Upper lobe of left lung (tissue), 6 donors: ENCODE results near the gene COL11A2. TPM values are rescaled to one million over a fixed set of nuclear protein-coding genes. Genes with fewer than 3 reads are reported as not detected.

ENCODE experiments used
- ATAC-seq, 2 donors: fragments of 200-7000 bp; cut with Tn5 transposase; one replicate each; pipeline ENCODE4 v1.9.1; 2022; ENCODE audit warnings: mild to moderate bottlenecking in 2 of 2, moderate library complexity in 2 of 2; ENCODE audit not compliant: low FRiP score in 2 of 2
- DNase-seq, 2 donors: peaks; one replicate each; pipeline ENCODE4 v3.0.0-alpha.2; 2019 to 2020
- H3K27ac ChIP-seq, 4 donors: fragments of 200-600 bp; sonication (generic); one replicate each; pipeline ENCODE4 v1.5.1; 2016 to 2019
- H3K27me3 ChIP-seq, 4 donors: fragments of 200-600 bp; sonication (generic); one replicate each; pipeline ENCODE4 v1.5.1; 2017 to 2019
- H3K36me3 ChIP-seq, 4 donors: fragments of 200-600 bp; sonication (generic); one replicate each; pipeline ENCODE4 v1.5.1; 2016 to 2019
- H3K4me1 ChIP-seq, 4 donors: fragments of 200-600 bp; sonication (generic); one replicate each; pipeline ENCODE4 v1.5.1; 2018 to 2019
- H3K4me3 ChIP-seq, 4 donors: fragments of 200-600 bp; sonication (generic); one replicate each; pipeline ENCODE4 v1.5.1; 2017 to 2019; ENCODE audit warnings: mild to moderate bottlenecking in 2 of 4, moderate library complexity in 1 of 4
- H3K9me3 ChIP-seq, 4 donors: fragments of 200-600 bp; sonication (generic); one replicate each; pipeline ENCODE4 v1.5.1; 2018 to 2019
- EP300 ChIP-seq, 4 donors: sonication (generic); formaldehyde crosslinking; IDR thresholded peaks; one replicate each; pipeline ENCODE4 v1.5.1; 2017; ENCODE audit warnings: antibody characterized with exemption in 4 of 4, control low read depth in 2 of 4
- POLR2A ChIP-seq, 4 donors: fragments of 450-650 bp; IDR thresholded peaks; one replicate each; pipeline ENCODE4 v1.5.1; 2016 to 2017; ENCODE audit warnings: antibody characterized with exemption in 4 of 4, mild to moderate bottlenecking in 2 of 4
- POLR2AphosphoS5 ChIP-seq, 2 donors: sonication (generic); formaldehyde crosslinking; IDR thresholded peaks; one replicate each; pipeline ENCODE4 v1.5.1; 2017; ENCODE audit warnings: antibody characterized with exemption in 2 of 2
- WGBS, 2 donors: methylation state at CpG; one replicate each; pipeline ENCODE4 v1.1.5; 2017 to 2018; 5-methylcytosine and 5-hydroxymethylcytosine counted together
- total RNA-seq, 6 donors: library from RNA; depleted of rRNA in 4 of 6; stranded (reverse); fragments of >200 nt in 4 of 6; gene quantifications; one replicate each; pipeline versions ENCODE4 v1.1.0 to v1.2.1, GENCODE V29; 2016 to 2021
- TF ChIP-seq, protein P1 (sequence below), 6 experiments: fragments of 450-650 bp in 4 of 6; fragments of 200-600 bp in 2 of 6; sonication (generic) in 2 of 6; IDR thresholded peaks; one replicate each; pipeline ENCODE4 v1.5.1; 2016 to 2019; ENCODE audit warnings: antibody characterized with exemption in 6 of 6
- donor health status: DM: no; HTN: no; CAD: no; lungs with moderate emphysema.
- donor health status: DM: no; HTN: yes; CAD: no; lungs with severe emphysema.

Gene COL11A2
- total RNA-seq, 6 donors from 2014 or later = 0.20 to 2.1 (median 0.74) TPM

DNA sequence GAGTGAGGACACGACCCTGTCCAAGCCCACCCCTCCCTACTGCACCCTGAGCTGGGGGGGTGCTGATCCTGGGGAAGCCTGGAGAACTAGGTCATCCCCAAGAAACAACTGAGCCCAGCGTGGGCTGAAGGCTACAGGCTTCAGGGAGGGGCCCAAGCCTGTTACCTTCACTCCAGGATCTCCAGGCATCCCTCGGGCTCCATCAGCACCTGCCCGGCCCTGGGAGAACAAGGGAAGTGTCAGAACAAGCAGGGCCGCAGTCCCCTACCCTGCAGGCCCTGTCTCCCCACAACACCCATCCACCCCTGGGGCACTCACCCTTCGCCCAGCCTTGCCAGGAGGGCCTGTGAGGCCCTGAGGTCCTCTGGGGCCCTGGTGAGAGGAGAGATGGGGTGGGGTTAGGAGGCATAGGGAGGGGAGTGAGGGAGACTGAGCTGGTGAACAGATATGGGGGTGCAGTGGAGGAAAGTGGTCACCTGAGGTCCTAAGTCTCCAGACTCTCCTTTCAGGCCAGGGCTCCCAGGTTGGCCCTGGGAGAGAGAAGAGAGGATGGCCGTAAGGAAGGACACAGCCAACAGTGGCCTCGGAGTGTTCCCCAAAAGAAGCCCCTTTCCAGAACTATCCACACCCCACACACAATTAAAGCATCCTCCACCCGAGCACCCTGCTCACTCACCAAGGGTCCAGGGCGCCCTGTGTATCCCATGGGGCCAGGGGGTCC is 13.4 kb downstream of the COL11A2 start:
- no peaks in the 10 kb centered on the region for H3K9me3 ChIP-seq
- DNase-seq (peak in 1 of 2 donors; percentile 36), ATAC-seq (no peak)
- H3K4me1 ChIP-seq = peaks cover 0 to 6% (median 5%) of the 10 kb centered on the region in 4 donors
- no peaks in the 10 kb centered on the region for H3K27me3 ChIP-seq
- 79 to 89% methylated on average over 4 to 10 of the region's 10 CpGs for WGBS, 2 donors
- no peak overlapping the region for H3K27ac ChIP-seq
- TF ChIP-seq POLR2A (IDR thresholded peaks at IDR 0.05) = no peak
- H3K4me3 ChIP-seq = no peak overlapping the region
- H3K36me3 ChIP-seq = no peaks in the 10 kb centered on the region

DNA sequence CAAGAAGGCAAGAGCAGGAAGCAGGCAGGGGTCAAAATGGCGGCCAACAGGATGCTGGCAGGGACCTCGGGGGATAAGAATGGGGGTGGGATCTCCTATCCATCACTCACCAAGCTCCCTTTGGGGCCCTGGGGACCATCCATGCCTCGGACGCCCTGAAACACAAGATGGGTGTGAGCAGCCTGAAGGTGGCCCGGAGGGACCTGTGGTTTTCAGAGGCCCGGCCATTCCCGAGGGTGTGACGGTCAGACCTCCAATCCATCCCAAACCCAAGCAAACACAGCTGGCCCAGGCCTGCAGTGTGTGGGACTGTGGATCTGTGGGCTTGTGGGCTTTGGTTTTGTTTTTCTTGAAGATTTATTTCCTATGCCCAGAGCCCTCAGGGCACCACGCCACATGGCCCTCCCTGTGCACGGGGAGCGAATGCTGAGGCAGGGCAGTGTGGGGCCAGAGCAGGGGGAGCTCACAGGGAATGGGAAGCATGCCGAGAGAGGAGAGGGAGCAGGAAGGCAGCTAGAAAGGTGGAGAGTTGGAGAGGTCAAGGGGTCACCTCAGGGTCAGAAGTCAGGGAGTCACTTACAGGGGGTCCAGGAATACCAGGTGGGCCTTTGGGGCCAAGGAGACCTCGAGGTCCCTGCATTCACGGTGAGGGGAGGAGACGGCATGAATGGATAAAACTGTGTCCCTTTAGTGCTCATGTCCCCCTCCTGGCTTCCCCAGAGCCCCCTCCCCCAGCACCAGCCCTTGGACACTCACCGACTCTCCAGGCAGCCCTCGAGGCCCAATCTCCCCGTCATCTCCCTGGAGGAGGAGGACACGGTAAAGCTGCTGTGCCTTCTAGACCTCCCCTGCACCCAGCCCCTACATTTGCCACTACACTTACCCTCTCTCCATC is 14.5 kb downstream of the COL11A2 start:
- ATAC-seq (no peak), DNase-seq (peak in 1 of 2 donors; percentile 39)
- H3K4me3 ChIP-seq = no peak overlapping the region
- H3K36me3 ChIP-seq = no peaks in the 10 kb centered on the region
- no peaks in the 10 kb centered on the region for H3K9me3 ChIP-seq
- TF ChIP-seq EP300 (IDR thresholded peaks at IDR 0.05) = no peak
- TF ChIP-seq POLR2AphosphoS5 (IDR thresholded peaks at IDR 0.05) = no peak
- TF ChIP-seq, protein P1, sequence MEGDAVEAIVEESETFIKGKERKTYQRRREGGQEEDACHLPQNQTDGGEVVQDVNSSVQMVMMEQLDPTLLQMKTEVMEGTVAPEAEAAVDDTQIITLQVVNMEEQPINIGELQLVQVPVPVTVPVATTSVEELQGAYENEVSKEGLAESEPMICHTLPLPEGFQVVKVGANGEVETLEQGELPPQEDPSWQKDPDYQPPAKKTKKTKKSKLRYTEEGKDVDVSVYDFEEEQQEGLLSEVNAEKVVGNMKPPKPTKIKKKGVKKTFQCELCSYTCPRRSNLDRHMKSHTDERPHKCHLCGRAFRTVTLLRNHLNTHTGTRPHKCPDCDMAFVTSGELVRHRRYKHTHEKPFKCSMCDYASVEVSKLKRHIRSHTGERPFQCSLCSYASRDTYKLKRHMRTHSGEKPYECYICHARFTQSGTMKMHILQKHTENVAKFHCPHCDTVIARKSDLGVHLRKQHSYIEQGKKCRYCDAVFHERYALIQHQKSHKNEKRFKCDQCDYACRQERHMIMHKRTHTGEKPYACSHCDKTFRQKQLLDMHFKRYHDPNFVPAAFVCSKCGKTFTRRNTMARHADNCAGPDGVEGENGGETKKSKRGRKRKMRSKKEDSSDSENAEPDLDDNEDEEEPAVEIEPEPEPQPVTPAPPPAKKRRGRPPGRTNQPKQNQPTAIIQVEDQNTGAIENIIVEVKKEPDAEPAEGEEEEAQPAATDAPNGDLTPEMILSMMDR (IDR thresholded peaks at IDR 0.05) = no peak
- no peak for TF ChIP-seq POLR2A (IDR thresholded peaks at IDR 0.05)
- H3K27me3 ChIP-seq = no peaks in the 10 kb centered on the region
- H3K27ac ChIP-seq = no peak overlapping the region
- 77 to 89% methylated on average over 13 to 19 of the region's 19 CpGs for WGBS, 2 donors
- H3K4me1 ChIP-seq = no peaks in the 10 kb centered on the region

- TF ChIP-seq POLR2A (IDR thresholded peaks at IDR 0.05) (no peak), POLR2AphosphoS5 (IDR thresholded peaks at IDR 0.05) (no peak), EP300 (IDR thresholded peaks at IDR 0.05) (no peak)
- TF ChIP-seq, protein P1 (IDR thresholded peaks at IDR 0.05) = no peak
- 84 to 100% methylated on average over 2 to 7 of the region's 7 CpGs for WGBS, 2 donors
- Histone ChIP-seq H3K4me3 (no peak overlapping the region), H3K27ac (no peak overlapping the region), H3K36me3 (no peaks in the 10 kb centered on the region), H3K27me3 (no peaks in the 10 kb centered on the region), H3K4me1 (no peaks in the 10 kb centered on the region), H3K9me3 (no peaks in the 10 kb centered on the region)
- ATAC-seq (no peak), DNase-seq (no peak)
These were observed 15.4 kb downstream of the COL11A2 start for GRCh38 chr6:33176906-33177305.

DNA sequence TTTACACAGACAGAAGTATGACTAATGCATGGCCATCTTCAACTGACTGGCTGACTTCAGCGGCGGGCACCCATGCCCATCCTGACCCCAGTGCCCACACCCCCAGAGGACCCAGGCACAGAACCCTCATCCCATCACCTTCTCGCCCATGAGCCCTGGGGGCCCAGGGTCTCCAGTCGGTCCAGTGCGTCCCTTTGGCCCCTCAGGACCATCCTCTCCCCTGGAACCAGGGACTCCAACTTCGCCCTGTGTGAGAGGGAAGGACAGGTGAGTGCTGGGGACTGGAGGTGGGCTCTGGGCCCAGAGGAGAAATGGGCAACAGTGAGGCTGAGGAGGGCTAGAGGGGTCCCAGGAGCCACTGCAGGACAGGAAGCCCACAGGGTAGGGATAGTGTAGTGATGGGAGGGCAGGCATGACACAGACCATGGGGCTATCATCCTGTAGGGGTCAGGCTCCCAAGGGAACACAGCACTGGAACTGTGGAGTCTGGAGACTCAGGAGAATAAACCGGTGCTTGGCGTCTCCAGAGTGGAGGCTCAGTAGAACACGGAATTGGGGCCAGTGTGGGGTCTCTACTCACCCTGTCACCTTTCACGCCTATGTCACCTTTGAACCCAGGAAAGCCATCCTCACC is 16.7 kb downstream of the COL11A2 start:
- no peaks in the 10 kb centered on the region for H3K36me3 ChIP-seq
- no peaks in the 10 kb centered on the region for H3K27me3 ChIP-seq
- DNase-seq (no peak), ATAC-seq (no peak)
- no peak overlapping the region for H3K27ac ChIP-seq
- TF ChIP-seq, protein P1 (IDR thresholded peaks at IDR 0.05) = no peak
- TF ChIP-seq POLR2AphosphoS5 (IDR thresholded peaks at IDR 0.05) = no peak
- TF ChIP-seq POLR2A (IDR thresholded peaks at IDR 0.05) = no peak
- TF ChIP-seq EP300 (IDR thresholded peaks at IDR 0.05) = no peak
- H3K4me1 ChIP-seq = no peaks in the 10 kb centered on the region
- no peak overlapping the region for H3K4me3 ChIP-seq
- WGBS, 2 donors = 78 to 88% methylated on average over 10 of the region's 10 CpGs
- no peaks in the 10 kb centered on the region for H3K9me3 ChIP-seq

- 82 to 85% methylated on average over 3 to 4 of the region's 4 CpGs for WGBS, 2 donors
- no peaks in the 10 kb centered on the region for H3K4me1 ChIP-seq
- no peak overlapping the region for H3K4me3 ChIP-seq
- no peaks in the 10 kb centered on the region for H3K27me3 ChIP-seq
- TF ChIP-seq POLR2A (IDR thresholded peaks at IDR 0.05) = no peak
- TF ChIP-seq POLR2AphosphoS5 (IDR thresholded peaks at IDR 0.05) = no peak
- TF ChIP-seq, protein P1 (IDR thresholded peaks at IDR 0.05) = no peak
- TF ChIP-seq EP300 (IDR thresholded peaks at IDR 0.05) = no peak
- no peaks in the 10 kb centered on the region for H3K36me3 ChIP-seq
- H3K9me3 ChIP-seq = no peaks in the 10 kb centered on the region
- no peak for DNase-seq
- no peak for ATAC-seq
- no peak overlapping the region for H3K27ac ChIP-seq
These were observed 17.5 kb downstream of the COL11A2 start for GRCh38 chr6:33174784-33175183.
